ENCODE results near the gene NDUFB3.
A peak's percentile ranks its signal among the peaks of the same experiment; 100 is the strongest.

The NDUFB3 gene

DNA sequence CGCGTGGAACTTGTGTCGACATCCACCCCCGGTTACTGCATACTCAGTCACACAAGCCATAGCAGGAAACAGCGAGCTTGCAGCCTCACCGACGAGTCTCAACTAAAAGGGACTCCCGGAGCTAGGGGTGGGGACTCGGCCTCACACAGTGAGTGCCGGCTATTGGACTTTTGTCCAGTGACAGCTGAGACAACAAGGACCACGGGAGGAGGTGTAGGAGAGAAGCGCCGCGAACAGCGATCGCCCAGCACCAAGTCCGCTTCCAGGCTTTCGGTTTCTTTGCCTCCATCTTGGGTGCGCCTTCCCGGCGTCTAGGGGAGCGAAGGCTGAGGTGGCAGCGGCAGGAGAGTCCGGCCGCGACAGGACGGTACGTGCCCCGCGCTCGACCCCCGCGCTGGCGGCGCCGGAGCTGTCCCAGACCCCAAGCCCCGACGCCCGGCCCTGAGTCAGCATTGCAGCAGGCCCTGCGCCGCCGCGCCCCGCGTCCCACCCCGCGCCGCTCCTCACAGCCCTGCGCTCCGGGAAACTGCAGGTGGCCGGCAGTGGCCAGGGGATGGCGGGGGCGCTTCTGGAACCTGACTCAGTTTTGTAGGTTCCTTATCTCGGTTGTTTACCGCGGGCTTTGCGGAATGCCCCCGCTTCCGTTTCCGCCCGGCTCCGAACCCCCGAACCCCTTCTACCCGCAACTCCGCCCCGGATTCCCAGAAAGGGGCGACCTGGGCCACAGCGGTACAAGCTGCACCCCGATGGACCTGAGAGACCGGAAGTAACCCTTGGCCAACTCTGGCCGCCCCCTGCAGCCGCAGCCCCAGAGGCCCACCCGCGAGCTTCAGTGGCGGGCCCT lies 44.5 kb downstream of the NDUFB3 start, which contains the start of gene CFLAR:
Gene CFLAR, plus strand, starts transcription at position 50 of the 844 bp plus-strand sequence. CDS start 13,702 bp downstream, outside the sequence.
- TF ChIP-seq SIN3A (IDR thresholded peaks at IDR 0.05; ENCODE audit: borderline replicate concordance, insufficient read depth, low read length) (no peak), POLR2AphosphoS5 (IDR thresholded peaks at IDR 0.05; ENCODE audit: low read depth, low read length) (peak; percentile 64), TAF1 (IDR thresholded peaks at IDR 0.05; ENCODE audit: borderline replicate concordance, insufficient read depth, low read length) (no peak), FOXP2 (optimal IDR thresholded peaks at IDR 0.05; ENCODE audit: borderline replicate concordance, extremely low read depth, extremely low read length, insufficient read depth) (no peak)
- TF ChIP-seq, protein P1, sequence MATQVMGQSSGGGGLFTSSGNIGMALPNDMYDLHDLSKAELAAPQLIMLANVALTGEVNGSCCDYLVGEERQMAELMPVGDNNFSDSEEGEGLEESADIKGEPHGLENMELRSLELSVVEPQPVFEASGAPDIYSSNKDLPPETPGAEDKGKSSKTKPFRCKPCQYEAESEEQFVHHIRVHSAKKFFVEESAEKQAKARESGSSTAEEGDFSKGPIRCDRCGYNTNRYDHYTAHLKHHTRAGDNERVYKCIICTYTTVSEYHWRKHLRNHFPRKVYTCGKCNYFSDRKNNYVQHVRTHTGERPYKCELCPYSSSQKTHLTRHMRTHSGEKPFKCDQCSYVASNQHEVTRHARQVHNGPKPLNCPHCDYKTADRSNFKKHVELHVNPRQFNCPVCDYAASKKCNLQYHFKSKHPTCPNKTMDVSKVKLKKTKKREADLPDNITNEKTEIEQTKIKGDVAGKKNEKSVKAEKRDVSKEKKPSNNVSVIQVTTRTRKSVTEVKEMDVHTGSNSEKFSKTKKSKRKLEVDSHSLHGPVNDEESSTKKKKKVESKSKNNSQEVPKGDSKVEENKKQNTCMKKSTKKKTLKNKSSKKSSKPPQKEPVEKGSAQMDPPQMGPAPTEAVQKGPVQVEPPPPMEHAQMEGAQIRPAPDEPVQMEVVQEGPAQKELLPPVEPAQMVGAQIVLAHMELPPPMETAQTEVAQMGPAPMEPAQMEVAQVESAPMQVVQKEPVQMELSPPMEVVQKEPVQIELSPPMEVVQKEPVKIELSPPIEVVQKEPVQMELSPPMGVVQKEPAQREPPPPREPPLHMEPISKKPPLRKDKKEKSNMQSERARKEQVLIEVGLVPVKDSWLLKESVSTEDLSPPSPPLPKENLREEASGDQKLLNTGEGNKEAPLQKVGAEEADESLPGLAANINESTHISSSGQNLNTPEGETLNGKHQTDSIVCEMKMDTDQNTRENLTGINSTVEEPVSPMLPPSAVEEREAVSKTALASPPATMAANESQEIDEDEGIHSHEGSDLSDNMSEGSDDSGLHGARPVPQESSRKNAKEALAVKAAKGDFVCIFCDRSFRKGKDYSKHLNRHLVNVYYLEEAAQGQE (IDR thresholded peaks at IDR 0.05; ENCODE audit: insufficient read depth in 1 of 2, low read depth in 2 of 2, low read length in 2 of 2): no peak

DNA sequence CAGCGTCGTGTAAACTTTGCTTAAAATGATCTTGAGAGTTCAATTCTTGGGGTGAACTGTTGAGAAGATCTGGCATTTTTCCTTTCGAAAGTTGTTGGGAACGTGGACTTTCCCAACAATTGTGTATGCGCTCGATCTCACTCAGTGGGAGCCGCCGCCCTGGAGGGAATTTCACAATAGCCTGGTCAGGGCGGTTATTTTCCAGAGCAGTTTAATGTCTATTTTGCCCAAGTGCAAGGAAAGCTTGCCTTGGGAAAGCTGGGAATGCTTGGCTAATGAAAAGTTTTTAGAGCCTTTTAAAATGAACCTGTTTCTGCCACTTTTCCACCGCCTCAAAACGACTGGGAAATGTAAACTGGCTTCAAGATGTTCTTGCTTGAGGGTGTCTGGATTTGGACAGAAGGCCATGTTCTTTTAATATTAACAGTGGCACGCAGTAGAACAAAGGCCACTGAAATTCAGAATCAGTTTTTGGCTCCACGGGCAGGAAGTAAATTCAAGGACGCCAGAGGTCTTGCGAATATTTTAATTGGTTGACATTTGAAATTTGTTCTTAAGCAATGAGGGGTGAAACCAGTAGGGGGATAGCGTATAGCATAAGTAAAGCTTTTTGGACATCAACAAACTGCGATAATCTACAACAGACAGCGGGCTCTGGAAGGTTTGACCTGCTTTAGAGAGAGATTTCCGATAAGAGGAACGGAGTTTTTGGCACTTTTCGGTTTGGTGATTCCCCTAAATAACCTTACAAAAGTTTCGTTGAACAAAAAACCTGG lies 45.3 kb downstream of the NDUFB3 start:
- TF ChIP-seq POLR2AphosphoS5 (IDR thresholded peaks at IDR 0.05; ENCODE audit: low read depth, low read length) (peak; percentile 66; the same call in 1 of the 2 replicates), TAF1 (IDR thresholded peaks at IDR 0.05; ENCODE audit: borderline replicate concordance, insufficient read depth, low read length) (peak; percentile 16; the same call in 1 of the 2 replicates), FOXP2 (optimal IDR thresholded peaks at IDR 0.05; ENCODE audit: borderline replicate concordance, extremely low read depth, extremely low read length, insufficient read depth) (no peak), SIN3A (IDR thresholded peaks at IDR 0.05; ENCODE audit: borderline replicate concordance, insufficient read depth, low read length) (no peak)
- TF ChIP-seq, protein P1 (IDR thresholded peaks at IDR 0.05; ENCODE audit: insufficient read depth in 1 of 2, low read depth in 2 of 2, low read length in 2 of 2): no peak

DNA sequence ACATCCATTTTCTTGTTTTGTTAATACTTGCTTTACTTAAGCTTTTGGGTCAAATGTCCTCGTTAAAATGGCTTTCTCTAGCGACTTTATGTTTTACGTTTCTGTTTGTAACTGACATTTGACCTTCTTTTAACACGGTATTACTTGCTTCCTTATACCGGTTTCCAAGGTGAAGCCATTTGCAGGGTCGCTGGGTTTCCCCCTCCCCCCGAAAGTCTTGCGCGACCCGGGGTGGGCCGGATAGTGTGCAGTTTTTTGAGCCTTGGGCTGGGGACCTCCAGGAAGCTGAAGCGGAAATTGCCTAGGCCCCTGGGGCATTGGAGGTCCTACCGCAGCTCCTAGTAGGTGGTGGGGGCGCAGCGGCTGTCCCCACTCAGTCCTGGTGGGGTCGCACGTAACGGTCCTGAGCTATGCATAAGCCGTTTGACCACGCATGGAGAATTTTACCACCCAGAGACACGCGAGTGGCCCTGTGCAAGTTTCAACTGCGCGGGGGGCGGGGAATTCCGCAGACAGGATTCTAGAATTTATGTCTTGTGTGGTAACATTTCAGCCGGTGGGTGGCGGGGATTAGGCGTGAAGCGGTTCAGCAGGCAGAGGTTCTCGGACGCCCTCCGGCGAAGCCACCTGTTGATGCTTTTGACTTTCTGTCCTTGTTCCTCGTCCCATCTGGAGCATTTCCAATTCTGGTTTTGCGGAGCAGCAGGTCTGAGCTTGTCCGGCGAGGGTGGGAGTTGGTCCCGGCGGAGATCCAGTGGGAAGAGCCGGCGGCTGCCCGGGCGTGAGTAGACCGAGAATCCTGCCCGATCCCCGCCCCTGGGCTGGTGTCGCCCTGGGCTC lies 46.5 kb downstream of the NDUFB3 start:
- TF ChIP-seq POLR2AphosphoS5 (IDR thresholded peaks at IDR 0.05; ENCODE audit: low read depth, low read length) (no peak), TAF1 (IDR thresholded peaks at IDR 0.05; ENCODE audit: borderline replicate concordance, insufficient read depth, low read length) (no peak), FOXP2 (optimal IDR thresholded peaks at IDR 0.05; ENCODE audit: borderline replicate concordance, extremely low read depth, extremely low read length, insufficient read depth) (no peak), SIN3A (IDR thresholded peaks at IDR 0.05; ENCODE audit: borderline replicate concordance, insufficient read depth, low read length) (no peak)
- TF ChIP-seq, protein P1 (IDR thresholded peaks at IDR 0.05; ENCODE audit: insufficient read depth in 1 of 2, low read depth in 2 of 2, low read length in 2 of 2): no peak

DNA sequence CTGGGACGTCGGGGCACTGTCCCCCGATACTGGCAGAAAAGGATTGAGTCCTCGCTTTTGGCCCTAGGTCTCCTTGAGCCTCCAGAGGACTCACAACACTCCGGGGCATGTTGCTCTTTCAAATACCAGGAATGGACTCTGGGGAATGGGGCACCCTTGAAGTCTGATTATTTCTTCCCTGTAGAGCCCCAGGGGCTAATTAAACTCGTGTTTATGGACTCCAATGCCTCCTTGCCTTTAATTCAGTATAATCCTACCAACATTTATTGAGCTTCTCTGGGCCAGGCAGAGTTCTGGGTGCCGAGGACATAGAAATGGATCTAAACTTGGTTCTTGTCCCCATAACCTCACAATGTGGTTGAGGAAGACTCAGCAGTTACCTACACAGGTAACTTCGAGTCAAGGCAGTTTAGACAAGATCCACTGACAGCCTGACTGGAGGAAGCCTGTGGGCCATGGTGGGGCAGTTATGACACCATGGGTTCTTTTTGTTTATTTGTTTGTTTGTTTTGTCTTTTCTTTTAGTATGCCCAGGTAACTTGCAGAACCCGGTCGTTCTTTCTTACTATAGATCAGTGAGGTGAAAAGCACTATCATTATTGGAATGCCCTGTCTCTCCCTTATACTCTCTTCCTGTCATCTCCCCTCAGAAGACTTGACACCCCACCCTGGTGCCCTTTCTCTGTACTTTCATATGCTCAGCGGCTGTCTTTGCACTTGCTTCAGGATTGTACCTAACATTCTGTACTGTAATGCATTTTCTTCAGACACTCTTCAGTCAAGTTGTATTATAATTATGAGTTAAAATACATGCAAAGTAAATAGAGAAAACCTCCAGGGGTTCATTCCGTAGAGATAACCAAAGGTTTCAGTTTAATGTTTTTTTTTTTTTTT lies 47.4 kb downstream of the NDUFB3 start:
- TF ChIP-seq, protein P1 (IDR thresholded peaks at IDR 0.05; ENCODE audit: insufficient read depth in 1 of 2, low read depth in 2 of 2, low read length in 2 of 2): no peak
- TF ChIP-seq POLR2AphosphoS5 (IDR thresholded peaks at IDR 0.05; ENCODE audit: low read depth, low read length): no peak
- no peak for TF ChIP-seq FOXP2 (optimal IDR thresholded peaks at IDR 0.05; ENCODE audit: borderline replicate concordance, extremely low read depth, extremely low read length, insufficient read depth)
- no peak for TF ChIP-seq SIN3A (IDR thresholded peaks at IDR 0.05; ENCODE audit: borderline replicate concordance, insufficient read depth, low read length)
- TF ChIP-seq TAF1 (IDR thresholded peaks at IDR 0.05; ENCODE audit: borderline replicate concordance, insufficient read depth, low read length): no peak

Data from PFSK-1 (cell line).